ENCODE results near the gene SIGLEC1. TPM values are rescaled to one million over a fixed set of nuclear protein-coding genes. Genes with fewer than 3 reads are reported as not detected.

Gene SIGLEC1
- total RNA-seq, 4 donors from 2014 or later, result 5.2 to 33.9 (median 13.1) TPM

DNA sequence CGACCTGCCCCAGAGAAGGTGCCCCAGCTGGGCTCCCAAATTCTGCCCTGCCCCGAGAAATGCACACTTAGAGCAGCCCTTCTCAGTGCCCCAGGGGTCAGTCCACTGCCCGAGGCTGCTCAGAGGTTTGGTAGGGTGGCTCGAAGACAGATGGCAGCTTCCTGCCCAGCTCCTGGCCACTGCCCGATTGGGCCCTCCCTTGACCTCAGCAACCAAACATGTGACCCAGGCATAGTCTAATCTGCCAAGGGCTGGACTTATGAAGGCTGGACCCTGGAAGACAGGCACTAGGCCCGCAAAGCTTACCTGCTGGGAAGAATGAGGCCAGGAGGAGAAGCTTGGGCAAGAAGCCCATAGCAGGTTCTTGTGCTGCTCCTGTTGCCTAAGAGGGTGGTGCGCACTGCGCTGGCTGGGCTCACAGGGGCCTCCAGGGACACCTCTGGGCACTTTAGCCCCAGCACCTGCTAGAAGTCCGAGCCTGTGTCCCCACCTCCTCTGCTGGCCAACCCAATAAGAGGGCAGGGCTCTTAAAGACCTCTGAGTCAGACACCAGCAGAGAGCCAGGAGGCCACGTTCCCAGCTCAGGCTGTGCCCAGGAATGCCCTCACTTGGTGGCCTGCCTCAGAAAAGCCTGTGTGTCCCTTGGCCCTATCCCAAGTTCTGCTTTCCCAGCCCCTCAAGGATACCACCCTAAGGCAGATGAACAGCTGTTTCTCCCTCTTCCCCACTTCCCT, 5.5 kb downstream of the SIGLEC1 start:
- H3K4me1 ChIP-seq, result peaks cover 0 to 17% (median 0%) of the 10 kb centered on the region in 4 donors
- 52 to 74% methylated on average over 5 to 6 of the region's 10 CpGs for WGBS, 2 donors

DNA sequence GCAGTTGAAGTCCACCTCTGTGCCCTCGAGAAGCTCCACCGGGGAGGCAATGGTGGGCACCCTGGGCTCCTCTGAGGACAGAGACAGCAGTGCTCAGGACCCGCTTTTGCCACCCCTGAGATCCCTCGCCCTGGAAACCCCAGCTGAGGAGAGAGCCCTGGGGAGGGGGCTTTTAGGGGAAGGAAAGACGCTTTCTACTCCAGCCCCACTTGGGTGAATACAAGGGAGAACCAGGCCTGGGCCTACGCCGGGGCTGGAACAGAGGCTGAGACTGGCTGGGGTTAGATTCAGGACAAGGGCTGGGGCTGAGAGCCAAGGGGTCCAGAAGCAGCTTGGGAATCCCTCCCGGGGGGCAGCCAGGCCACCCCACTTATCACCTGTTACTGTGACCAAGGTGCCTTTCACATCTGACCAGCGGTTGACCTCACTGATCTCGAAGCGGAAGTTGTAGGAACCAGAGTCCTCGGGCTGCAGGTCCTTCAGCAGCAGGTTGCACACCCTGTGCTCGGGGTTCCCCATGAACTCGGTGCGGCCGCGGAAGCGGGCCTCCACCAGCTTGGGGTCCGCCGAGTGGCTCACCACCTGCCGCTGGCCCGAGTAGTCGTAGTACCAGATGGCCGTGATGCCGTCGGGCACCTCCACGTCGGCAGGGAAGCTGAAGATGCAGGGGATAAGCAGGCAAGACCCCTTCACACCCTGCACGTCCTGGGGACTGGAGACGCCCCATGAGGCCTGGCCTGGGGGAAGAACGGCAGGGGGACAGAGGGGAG, 6.2 kb downstream of the SIGLEC1 start:
- WGBS, 2 donors, result 93 to 94% methylated on average over 24 to 31 of the region's 31 CpGs
- Histone ChIP-seq H3K4me1 (peaks cover 0 to 12% (median 0%) of the 10 kb centered on the region in 4 donors), H3K27me3 (no peaks in the 10 kb centered on the region), H3K27ac (no peak overlapping the region), H3K4me3 (no peak overlapping the region), H3K9me3 (no peaks in the 10 kb centered on the region), H3K36me3 (no peaks in the 10 kb centered on the region)
- TF ChIP-seq POLR2A (IDR thresholded peaks at IDR 0.05) (no peak), EP300 (IDR thresholded peaks at IDR 0.05) (no peak)
- TF ChIP-seq, protein P1, sequence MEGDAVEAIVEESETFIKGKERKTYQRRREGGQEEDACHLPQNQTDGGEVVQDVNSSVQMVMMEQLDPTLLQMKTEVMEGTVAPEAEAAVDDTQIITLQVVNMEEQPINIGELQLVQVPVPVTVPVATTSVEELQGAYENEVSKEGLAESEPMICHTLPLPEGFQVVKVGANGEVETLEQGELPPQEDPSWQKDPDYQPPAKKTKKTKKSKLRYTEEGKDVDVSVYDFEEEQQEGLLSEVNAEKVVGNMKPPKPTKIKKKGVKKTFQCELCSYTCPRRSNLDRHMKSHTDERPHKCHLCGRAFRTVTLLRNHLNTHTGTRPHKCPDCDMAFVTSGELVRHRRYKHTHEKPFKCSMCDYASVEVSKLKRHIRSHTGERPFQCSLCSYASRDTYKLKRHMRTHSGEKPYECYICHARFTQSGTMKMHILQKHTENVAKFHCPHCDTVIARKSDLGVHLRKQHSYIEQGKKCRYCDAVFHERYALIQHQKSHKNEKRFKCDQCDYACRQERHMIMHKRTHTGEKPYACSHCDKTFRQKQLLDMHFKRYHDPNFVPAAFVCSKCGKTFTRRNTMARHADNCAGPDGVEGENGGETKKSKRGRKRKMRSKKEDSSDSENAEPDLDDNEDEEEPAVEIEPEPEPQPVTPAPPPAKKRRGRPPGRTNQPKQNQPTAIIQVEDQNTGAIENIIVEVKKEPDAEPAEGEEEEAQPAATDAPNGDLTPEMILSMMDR (IDR thresholded peaks at IDR 0.05), result no peak
- no peak for DNase-seq (ENCODE audit: low spot score in 2 of 2)

More for the DNA sequence above, 5.5 kb downstream of the SIGLEC1 start:
- H3K27ac ChIP-seq, result no peak overlapping the region
- H3K36me3 ChIP-seq, result no peaks in the 10 kb centered on the region
- no peaks in the 10 kb centered on the region for H3K27me3 ChIP-seq
- TF ChIP-seq POLR2A (IDR thresholded peaks at IDR 0.05) (no peak), EP300 (IDR thresholded peaks at IDR 0.05) (no peak)
- TF ChIP-seq, protein P1 (IDR thresholded peaks at IDR 0.05), result no peak
- DNase-seq (ENCODE audit: low spot score in 2 of 2), result no peak
- H3K9me3 ChIP-seq, result no peaks in the 10 kb centered on the region
- no peak overlapping the region for H3K4me3 ChIP-seq

DNA sequence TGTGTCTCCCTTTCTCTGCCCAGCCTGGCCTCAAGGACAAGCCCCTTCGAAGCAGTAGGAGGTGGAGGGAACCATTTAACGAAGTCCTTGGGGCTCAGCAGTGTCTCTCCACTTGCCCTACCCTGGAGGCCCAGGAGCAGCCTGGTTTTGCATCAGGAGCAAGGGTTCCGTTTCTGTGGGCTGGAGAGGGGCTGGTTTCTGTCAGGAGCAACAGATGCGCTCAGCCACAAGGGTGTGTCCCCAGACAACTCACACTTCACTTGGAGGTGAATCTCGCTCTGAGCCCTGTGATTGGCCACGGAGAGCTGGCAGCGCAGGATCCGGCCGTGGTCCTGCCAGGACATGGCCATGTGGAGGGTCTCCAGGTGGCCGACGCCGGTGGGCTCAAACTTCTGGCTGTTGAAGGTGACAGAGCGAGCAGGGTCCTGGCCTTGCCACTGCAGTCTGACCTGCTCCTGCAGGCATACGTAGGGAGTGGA, 6.9 kb downstream of the SIGLEC1 start:
- Histone ChIP-seq H3K36me3 (no peaks in the 10 kb centered on the region), H3K4me1 (peaks cover 0 to 6% (median 0%) of the 10 kb centered on the region in 4 donors), H3K4me3 (no peak overlapping the region), H3K27me3 (no peaks in the 10 kb centered on the region), H3K9me3 (no peaks in the 10 kb centered on the region), H3K27ac (no peak overlapping the region)
- no peak for DNase-seq (ENCODE audit: low spot score in 2 of 2)
- TF ChIP-seq EP300 (IDR thresholded peaks at IDR 0.05), result no peak
- TF ChIP-seq, protein P1 (IDR thresholded peaks at IDR 0.05), result no peak
- TF ChIP-seq POLR2A (IDR thresholded peaks at IDR 0.05), result no peak
- 82 to 86% methylated on average over 12 to 13 of the region's 14 CpGs for WGBS, 2 donors

DNA sequence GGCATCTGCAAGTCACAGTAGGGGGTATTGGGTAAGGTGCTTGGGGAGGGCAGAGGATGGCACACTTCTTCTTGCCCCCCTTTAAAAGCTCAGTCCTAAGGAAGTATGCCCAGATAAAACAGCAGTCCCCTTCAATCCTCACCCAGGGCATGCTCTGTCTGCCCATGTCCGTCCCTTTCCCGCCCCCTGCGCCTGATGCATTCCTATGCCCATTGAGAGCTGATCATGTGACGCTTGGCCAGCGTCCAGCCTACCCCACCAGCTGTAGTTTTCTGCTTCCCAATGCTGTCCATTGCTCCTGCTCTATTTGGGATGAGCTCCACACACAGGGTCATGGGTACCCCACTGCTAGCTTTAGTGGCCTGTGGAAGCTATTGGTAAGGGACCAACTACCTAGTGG, 8.3 kb downstream of the SIGLEC1 start:
- DNase-seq (ENCODE audit: low spot score in 2 of 2), result no peak
- Histone ChIP-seq H3K4me1 (no peaks in the 10 kb centered on the region), H3K27me3 (no peaks in the 10 kb centered on the region), H3K27ac (no peak overlapping the region), H3K36me3 (no peaks in the 10 kb centered on the region), H3K9me3 (no peaks in the 10 kb centered on the region), H3K4me3 (no peak overlapping the region)
- WGBS, 2 donors, result 37 to 57% methylated on average over 5 of the region's 5 CpGs
- TF ChIP-seq POLR2A (IDR thresholded peaks at IDR 0.05) (no peak), EP300 (IDR thresholded peaks at IDR 0.05) (no peak)
- TF ChIP-seq, protein P1 (IDR thresholded peaks at IDR 0.05), result no peak
